Glutamatergic neuron (in vitro differentiated cells): ENCODE measurements around the gene CDH10. TPM values are rescaled to one million over a fixed set of nuclear protein-coding genes. Genes with fewer than 3 reads are reported as not detected.

Experiments
- DNase-seq: peaks from one replicate; pipeline ENCODE4 v3.0.0; 2022
- H3K27ac Mint-ChIP-seq: one replicate; pipeline ENCODE4 v1.8.0; 2020; ENCODE audit warnings: mild to moderate bottlenecking, mixed read lengths, inconsistent platforms; ENCODE audit not compliant: unreplicated experiment
- H3K27me3 Mint-ChIP-seq: one replicate; pipeline ENCODE4 v1.8.0; 2020; ENCODE audit warnings: mild to moderate bottlenecking, moderate library complexity, mixed read lengths, inconsistent platforms; ENCODE audit not compliant: unreplicated experiment
- H3K36me3 Mint-ChIP-seq: one replicate; pipeline ENCODE4 v1.8.0; 2020; ENCODE audit warnings: mild to moderate bottlenecking, mixed read lengths, inconsistent platforms; ENCODE audit not compliant: unreplicated experiment
- H3K4me1 Mint-ChIP-seq: one replicate; pipeline ENCODE4 v1.8.0; 2020; ENCODE audit warnings: mild to moderate bottlenecking, low read depth, mixed read lengths, inconsistent platforms; ENCODE audit not compliant: unreplicated experiment
- H3K4me3 Mint-ChIP-seq: one replicate; pipeline ENCODE4 v1.8.0; 2020; ENCODE audit warnings: mild to moderate bottlenecking, mixed read lengths, inconsistent platforms; ENCODE audit not compliant: unreplicated experiment
- H3K9me3 Mint-ChIP-seq: one replicate; pipeline ENCODE4 v1.8.0; 2020; ENCODE audit warnings: mild to moderate bottlenecking, moderate library complexity, mixed read lengths, inconsistent platforms; ENCODE audit not compliant: unreplicated experiment
- total RNA-seq: library from RNA; stranded (reverse); fragmentation: NEBNext Ultra II Directional; extraction: Animal tissue kit (Norgen Biotek cat#: 25700); gene quantifications from one replicate; pipeline ENCODE4 v1.2.1, GENCODE V29; 2021; ENCODE audit not compliant: unreplicated experiment
- TF ChIP-seq, protein P1 (sequence below): fragments of 200-600 bp; sonication (generic); IDR thresholded peaks from one replicate; pipeline ENCODE4 v1.5.0; 2021; ENCODE audit not compliant: partially characterized antibody, unreplicated experiment

The CDH10 gene
- total RNA-seq, 1 donor from 2014 or later, result 3.0 TPM

DNA sequence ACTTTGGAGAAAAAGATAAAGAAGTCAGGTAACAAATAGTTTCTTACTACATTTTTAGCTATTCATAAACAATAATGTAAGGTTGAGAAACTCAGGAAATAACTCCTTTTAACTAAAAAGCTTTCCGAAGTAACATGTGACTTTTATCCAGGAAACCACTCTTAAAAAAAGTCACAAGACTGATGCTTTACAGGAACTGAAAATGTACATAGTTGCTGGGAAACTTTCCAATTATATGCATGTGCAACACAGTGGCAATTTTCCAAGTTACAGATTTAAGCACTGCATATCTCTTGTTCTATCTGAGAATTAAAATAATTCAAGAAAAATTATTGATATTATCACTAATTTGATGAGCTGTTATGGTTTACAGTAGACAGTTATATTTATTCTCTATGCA, 105.2 kb downstream of the CDH10 start:
- no peak overlapping the region for H3K27ac Mint-ChIP-seq
- H3K4me3 Mint-ChIP-seq, result no peak overlapping the region
- H3K27me3 Mint-ChIP-seq, result peaks cover 3% of the 10 kb centered on the region
- DNase-seq, result no peak
- H3K36me3 Mint-ChIP-seq, result no peaks in the 10 kb centered on the region
- peaks cover 24% of the 10 kb centered on the region for H3K4me1 Mint-ChIP-seq
- H3K9me3 Mint-ChIP-seq, result peaks cover 5% of the 10 kb centered on the region
- TF ChIP-seq, protein P1, sequence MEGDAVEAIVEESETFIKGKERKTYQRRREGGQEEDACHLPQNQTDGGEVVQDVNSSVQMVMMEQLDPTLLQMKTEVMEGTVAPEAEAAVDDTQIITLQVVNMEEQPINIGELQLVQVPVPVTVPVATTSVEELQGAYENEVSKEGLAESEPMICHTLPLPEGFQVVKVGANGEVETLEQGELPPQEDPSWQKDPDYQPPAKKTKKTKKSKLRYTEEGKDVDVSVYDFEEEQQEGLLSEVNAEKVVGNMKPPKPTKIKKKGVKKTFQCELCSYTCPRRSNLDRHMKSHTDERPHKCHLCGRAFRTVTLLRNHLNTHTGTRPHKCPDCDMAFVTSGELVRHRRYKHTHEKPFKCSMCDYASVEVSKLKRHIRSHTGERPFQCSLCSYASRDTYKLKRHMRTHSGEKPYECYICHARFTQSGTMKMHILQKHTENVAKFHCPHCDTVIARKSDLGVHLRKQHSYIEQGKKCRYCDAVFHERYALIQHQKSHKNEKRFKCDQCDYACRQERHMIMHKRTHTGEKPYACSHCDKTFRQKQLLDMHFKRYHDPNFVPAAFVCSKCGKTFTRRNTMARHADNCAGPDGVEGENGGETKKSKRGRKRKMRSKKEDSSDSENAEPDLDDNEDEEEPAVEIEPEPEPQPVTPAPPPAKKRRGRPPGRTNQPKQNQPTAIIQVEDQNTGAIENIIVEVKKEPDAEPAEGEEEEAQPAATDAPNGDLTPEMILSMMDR, result no peak

DNA sequence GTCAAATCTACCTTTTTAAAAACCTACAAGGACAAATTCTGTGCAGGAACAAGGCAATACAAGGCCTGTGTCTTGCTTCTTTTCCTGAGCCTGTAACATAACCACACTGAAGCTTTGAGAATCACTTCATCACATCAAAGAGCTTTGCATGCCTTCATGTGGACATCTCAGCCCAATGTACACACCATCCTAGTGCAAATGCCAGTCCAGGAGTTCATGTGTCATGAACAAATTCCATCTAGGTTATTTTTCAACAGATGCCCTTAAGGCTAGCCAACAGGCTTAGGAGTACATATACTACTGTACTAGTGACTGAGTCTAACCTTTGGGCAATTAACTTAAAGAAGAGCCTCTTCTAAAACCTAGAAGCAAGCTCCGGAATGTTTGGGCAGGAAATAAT, 106.4 kb downstream of the CDH10 start:
- no peak overlapping the region for H3K4me3 Mint-ChIP-seq
- peaks cover 5% of the 10 kb centered on the region for H3K9me3 Mint-ChIP-seq
- DNase-seq, result no peak
- peaks cover 3% of the 10 kb centered on the region for H3K27me3 Mint-ChIP-seq
- TF ChIP-seq, protein P1, result no peak
- H3K4me1 Mint-ChIP-seq, result peaks cover 33% of the 10 kb centered on the region
- H3K36me3 Mint-ChIP-seq, result no peaks in the 10 kb centered on the region
- H3K27ac Mint-ChIP-seq, result no peak overlapping the region

DNA sequence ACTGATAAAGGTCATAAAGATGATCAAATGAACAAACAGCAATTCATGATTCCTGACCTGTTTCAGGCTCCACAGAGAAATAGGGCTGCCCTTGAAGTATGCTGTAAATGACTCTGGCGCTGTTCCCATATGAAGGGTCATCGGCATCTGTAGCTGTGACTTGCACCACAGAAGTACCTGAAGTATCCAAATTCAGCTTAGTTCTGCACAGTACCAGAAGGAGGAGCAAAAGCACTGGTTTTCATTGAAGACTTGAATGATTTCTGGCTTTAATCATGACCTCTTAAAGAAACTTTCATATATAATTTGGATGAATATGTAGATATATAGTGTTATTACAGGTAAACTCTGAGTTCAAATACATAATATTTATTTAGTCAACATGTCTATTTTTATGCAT, 109.1 kb downstream of the CDH10 start:
- Mint-ChIP-seq H3K4me3 (no peak overlapping the region), H3K9me3 (peaks cover 5% of the 10 kb centered on the region), H3K4me1 (peaks cover 27% of the 10 kb centered on the region), H3K27ac (peak overlapping the region; percentile 92), H3K27me3 (peaks cover 3% of the 10 kb centered on the region), H3K36me3 (no peaks in the 10 kb centered on the region)
- TF ChIP-seq, protein P1, result no peak
- DNase-seq, result no peak

DNA sequence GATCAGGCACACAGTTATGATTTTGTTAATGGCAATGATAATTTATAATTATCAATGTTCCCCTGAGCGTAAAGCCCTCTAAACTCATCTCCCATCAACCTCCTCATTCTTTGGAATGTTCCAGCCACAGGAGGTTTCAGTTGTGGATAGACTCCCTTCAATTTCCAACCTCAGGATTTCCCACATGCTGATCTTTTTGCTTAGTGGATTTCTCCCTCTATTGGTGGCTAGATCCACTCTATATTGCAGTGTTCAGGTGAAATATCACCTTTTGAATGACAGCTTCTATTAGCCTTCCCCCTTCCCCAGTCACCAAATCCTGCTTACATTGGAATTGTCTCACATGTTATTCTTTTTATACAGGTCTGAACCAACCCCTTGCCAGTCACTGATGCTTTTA, 113.9 kb downstream of the CDH10 start:
- Mint-ChIP-seq H3K27me3 (peaks cover 4% of the 10 kb centered on the region), H3K4me1 (peaks cover 23% of the 10 kb centered on the region), H3K4me3 (no peak overlapping the region), H3K36me3 (no peaks in the 10 kb centered on the region), H3K27ac (no peak overlapping the region), H3K9me3 (peaks cover 5% of the 10 kb centered on the region)
- TF ChIP-seq, protein P1, result no peak
- no peak for DNase-seq

DNA sequence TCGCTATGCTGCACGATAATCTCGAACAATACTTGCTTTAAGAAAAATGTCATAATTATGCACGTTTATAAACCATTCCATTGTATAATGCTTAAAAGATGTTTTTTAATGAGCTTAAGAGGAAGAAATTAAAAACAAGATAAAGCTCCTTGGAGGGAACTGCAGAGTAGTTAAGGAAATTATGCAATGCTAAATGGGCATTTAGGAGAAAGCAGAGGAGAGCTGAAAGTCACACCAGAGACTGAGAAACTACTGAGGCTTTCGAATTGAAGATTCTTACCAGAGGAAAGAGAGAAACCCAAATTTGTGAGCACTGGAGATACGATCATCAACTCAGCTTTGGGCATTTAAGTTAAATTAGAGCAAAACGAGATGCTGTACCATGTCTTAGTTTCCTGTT, 119.4 kb downstream of the CDH10 start:
- TF ChIP-seq, protein P1, result no peak
- no peaks in the 10 kb centered on the region for H3K36me3 Mint-ChIP-seq
- peaks cover 1% of the 10 kb centered on the region for H3K27me3 Mint-ChIP-seq
- H3K27ac Mint-ChIP-seq, result no peak overlapping the region
- H3K4me1 Mint-ChIP-seq, result peaks cover 10% of the 10 kb centered on the region
- H3K4me3 Mint-ChIP-seq, result no peak overlapping the region
- DNase-seq, result no peak
- H3K9me3 Mint-ChIP-seq, result no peaks in the 10 kb centered on the region
